ENCODE results near the gene ANAPC2.

ANAPC2 gene

GRCh38 chr9:137199411-137200121 lies 11.2 kb upstream of the ANAPC2 start:
- peaks cover 58% of the 10 kb centered on the region for H3K4me1 ChIP-seq (ENCODE audit: control insufficient read depth, insufficient read depth, low read depth, low read length)
- H2BK120ac ChIP-seq (ENCODE audit: low read depth, low read length) = peak overlapping the region; percentile 8
- peak overlapping the region in 1 of 2 experiments; percentile 53 for H3K14ac ChIP-seq (ENCODE audit: low read length in 2 of 2)
- no peak for DNase-seq
- peak overlapping the region; percentile 87 for H3K4me2 ChIP-seq (ENCODE audit: low read length, poor library complexity, severe bottlenecking)
- no peak overlapping the region for H3K18ac ChIP-seq (ENCODE audit: low read depth in 1 of 2, low read length in 2 of 2)
- no peak overlapping the region for H2AFZ ChIP-seq (ENCODE audit: low read depth, low read length)
- H3K23ac ChIP-seq (ENCODE audit: low read length in 2 of 2) = peak overlapping the region in 1 of 2 experiments; percentile 73
- peak overlapping the region; percentile 71 to 74 for H3K4me3 ChIP-seq (ENCODE audit: insufficient read depth in 1 of 2, low read depth in 1 of 2, low read length in 2 of 2)
- no peak overlapping the region for H3K27ac ChIP-seq (ENCODE audit: low read length, poor library complexity, severe bottlenecking)
- H2BK5ac ChIP-seq (ENCODE audit: low read depth, low read length, poor library complexity, severe bottlenecking) = no peak overlapping the region
- H3K79me1 ChIP-seq (replicated peaks; ENCODE audit: low read length, poor library complexity, severe bottlenecking) = peaks cover 31% of the 10 kb centered on the region
- H4K91ac ChIP-seq (ENCODE audit: low read length) = no peak overlapping the region
- H3K4ac ChIP-seq (ENCODE audit: low read depth in 1 of 2, low read length in 2 of 2) = peak overlapping the region in 1 of 2 experiments; percentile 44
- no peak overlapping the region for H4K8ac ChIP-seq (ENCODE audit: low read length)
- peak overlapping the region; percentile 17 for H2BK15ac ChIP-seq (ENCODE audit: low read depth, poor library complexity, severe bottlenecking)
- no peak overlapping the region for H2BK12ac ChIP-seq (ENCODE audit: low read length in 2 of 2)
- WGBS = 32% methylated on average over 29 of the region's 51 CpGs
- peaks cover 3 to 18% of the 10 kb centered on the region in 2 experiments for H3K36me3 ChIP-seq (ENCODE audit: control insufficient read depth in 1 of 2, insufficient read depth in 2 of 2, low read depth in 1 of 2, low read length in 2 of 2)
- H3K9me3 ChIP-seq (ENCODE audit: control insufficient read depth, low read length) = no peaks in the 10 kb centered on the region
- no peaks in the 10 kb centered on the region for H3K27me3 ChIP-seq (ENCODE audit: control insufficient read depth in 1 of 2, insufficient read depth in 1 of 2, low read length in 2 of 2)
- H3K9ac ChIP-seq (ENCODE audit: low read length) = peak overlapping the region; percentile 57
- H2AK5ac ChIP-seq (ENCODE audit: low read length, severe bottlenecking) = no peak overlapping the region

- no peak for DNase-seq
- H3K27ac ChIP-seq (ENCODE audit: low read length, poor library complexity, severe bottlenecking) = no peak overlapping the region
Measured at GRCh38 chr9:137198902-137199283, 10.5 kb upstream of the ANAPC2 start.

GRCh38 chr9:137198051-137198901 lies 9.9 kb upstream of the ANAPC2 start:
- Histone ChIP-seq H2BK120ac (ENCODE audit: low read depth, low read length) (no peak overlapping the region), H4K8ac (ENCODE audit: low read length) (peak overlapping the region; percentile 22), H2BK5ac (ENCODE audit: low read depth, low read length, poor library complexity, severe bottlenecking) (no peak overlapping the region), H3K14ac (ENCODE audit: low read length in 2 of 2) (no peak overlapping the region), H3K27ac (ENCODE audit: low read length, poor library complexity, severe bottlenecking) (no peak overlapping the region), H3K4ac (ENCODE audit: low read depth in 1 of 2, low read length in 2 of 2) (no peak overlapping the region), H3K18ac (ENCODE audit: low read depth in 1 of 2, low read length in 2 of 2) (no peak overlapping the region), H3K4me2 (ENCODE audit: low read length, poor library complexity, severe bottlenecking) (peak overlapping the region; percentile 26), H3K4me3 (ENCODE audit: insufficient read depth in 1 of 2, low read depth in 1 of 2, low read length in 2 of 2) (peak overlapping the region in 1 of 2 experiments; percentile 71), H4K91ac (ENCODE audit: low read length) (peak overlapping the region; percentile 63), H3K9me3 (ENCODE audit: control insufficient read depth, low read length) (no peaks in the 10 kb centered on the region), H2AK5ac (ENCODE audit: low read length, severe bottlenecking) (no peak overlapping the region), H3K4me1 (ENCODE audit: control insufficient read depth, insufficient read depth, low read depth, low read length) (peaks cover 67% of the 10 kb centered on the region), H3K9ac (ENCODE audit: low read length) (peak overlapping the region; percentile 57), H2BK12ac (ENCODE audit: low read length in 2 of 2) (no peak overlapping the region), H2AFZ (ENCODE audit: low read depth, low read length) (no peak overlapping the region), H2BK15ac (ENCODE audit: low read depth, poor library complexity, severe bottlenecking) (no peak overlapping the region), H3K79me1 (replicated peaks; ENCODE audit: low read length, poor library complexity, severe bottlenecking) (peaks cover 36% of the 10 kb centered on the region), H3K36me3 (ENCODE audit: control insufficient read depth in 1 of 2, insufficient read depth in 2 of 2, low read depth in 1 of 2, low read length in 2 of 2) (peaks cover 0 to 21% of the 10 kb centered on the region in 2 experiments), H3K23ac (ENCODE audit: low read length in 2 of 2) (no peak overlapping the region), H3K27me3 (ENCODE audit: control insufficient read depth in 1 of 2, insufficient read depth in 1 of 2, low read length in 2 of 2) (no peaks in the 10 kb centered on the region)
- DNase-seq = no peak
- WGBS = 95% methylated on average over 19 of the region's 19 CpGs

More at GRCh38 chr9:137198902-137199283, 10.5 kb upstream of the ANAPC2 start:
- Histone ChIP-seq H2AFZ (ENCODE audit: low read depth, low read length) (no peak overlapping the region), H2AK5ac (ENCODE audit: low read length, severe bottlenecking) (no peak overlapping the region), H3K4me2 (ENCODE audit: low read length, poor library complexity, severe bottlenecking) (peak overlapping the region; percentile 87), H3K27me3 (ENCODE audit: control insufficient read depth in 1 of 2, insufficient read depth in 1 of 2, low read length in 2 of 2) (no peaks in the 10 kb centered on the region), H3K14ac (ENCODE audit: low read length in 2 of 2) (peak overlapping the region in 1 of 2 experiments; percentile 2), H3K36me3 (ENCODE audit: control insufficient read depth in 1 of 2, insufficient read depth in 2 of 2, low read depth in 1 of 2, low read length in 2 of 2) (peaks cover 2 to 19% of the 10 kb centered on the region in 2 experiments), H3K18ac (ENCODE audit: low read depth in 1 of 2, low read length in 2 of 2) (no peak overlapping the region), H2BK5ac (ENCODE audit: low read depth, low read length, poor library complexity, severe bottlenecking) (no peak overlapping the region), H3K4me1 (ENCODE audit: control insufficient read depth, insufficient read depth, low read depth, low read length) (peaks cover 60% of the 10 kb centered on the region), H3K4me3 (ENCODE audit: insufficient read depth in 1 of 2, low read depth in 1 of 2, low read length in 2 of 2) (peak overlapping the region in 1 of 2 experiments; percentile 71), H2BK120ac (ENCODE audit: low read depth, low read length) (no peak overlapping the region), H3K9me3 (ENCODE audit: control insufficient read depth, low read length) (no peaks in the 10 kb centered on the region), H2BK12ac (ENCODE audit: low read length in 2 of 2) (no peak overlapping the region), H3K4ac (ENCODE audit: low read depth in 1 of 2, low read length in 2 of 2) (no peak overlapping the region), H4K91ac (ENCODE audit: low read length) (peak overlapping the region; percentile 63), H3K9ac (ENCODE audit: low read length) (peak overlapping the region; percentile 57), H2BK15ac (ENCODE audit: low read depth, poor library complexity, severe bottlenecking) (no peak overlapping the region), H4K8ac (ENCODE audit: low read length) (no peak overlapping the region), H3K79me1 (replicated peaks; ENCODE audit: low read length, poor library complexity, severe bottlenecking) (peaks cover 31% of the 10 kb centered on the region), H3K23ac (ENCODE audit: low read length in 2 of 2) (peak overlapping the region in 1 of 2 experiments; percentile 57)
- WGBS = 91% methylated on average over 11 of the region's 11 CpGs
